Brain microvascular endothelial cell (primary cell): ENCODE results near the gene KIF3A.

ENCODE experiments used
- DNase-seq: peaks from one replicate; pipeline ENCODE4 v3.0.0-alpha.2; 2020
- H3K27ac ChIP-seq: fragments of 250-450 bp; sonication (Bioruptor Pico); 2 replicates; pipeline ENCODE4 v1.5.1; 2020; ENCODE audit warnings: mild to moderate bottlenecking, moderate library complexity
- H3K27me3 ChIP-seq: fragments of 250-450 bp; sonication (Bioruptor Pico); replicated peaks from 2 replicates; pipeline ENCODE4 v1.5.1; 2020; ENCODE audit warnings: mild to moderate bottlenecking
- H3K36me3 ChIP-seq: fragments of 250-450 bp; sonication (Bioruptor Pico); replicated peaks from 2 replicates; pipeline ENCODE4 v1.5.1; 2020; ENCODE audit warnings: mild to moderate bottlenecking
- H3K4me3 ChIP-seq: 2 replicates; pipeline ENCODE4 v1.5.1; 2011; ENCODE audit warnings: low read depth, mild to moderate bottlenecking, control low read depth, low read length, moderate library complexity
- in situ Hi-C: cut with HindIII; loops from 2 replicates; pipeline ENCODE4 v1.10.0; 2017; ENCODE audit warnings: low sequenced_read_pairs, low pct_ligation_motif_present
- TF ChIP-seq, protein P1 (sequence below): IDR thresholded peaks from 2 replicates; pipeline ENCODE4 v1.5.1; 2011; ENCODE audit warnings: low read depth, mild to moderate bottlenecking, moderate library complexity, low read length, control low read depth, inconsistent platforms; ENCODE audit errors: missing control alignments

Gene KIF3A

GRCh38 chr5:132742158-132742557 lies 4.8 kb upstream of the KIF3A start:
- H3K4me3 ChIP-seq, result no peak overlapping the region
- in situ Hi-C loops, result no loop called here
- H3K36me3 ChIP-seq, result no peaks in the 10 kb centered on the region
- TF ChIP-seq, protein P1, sequence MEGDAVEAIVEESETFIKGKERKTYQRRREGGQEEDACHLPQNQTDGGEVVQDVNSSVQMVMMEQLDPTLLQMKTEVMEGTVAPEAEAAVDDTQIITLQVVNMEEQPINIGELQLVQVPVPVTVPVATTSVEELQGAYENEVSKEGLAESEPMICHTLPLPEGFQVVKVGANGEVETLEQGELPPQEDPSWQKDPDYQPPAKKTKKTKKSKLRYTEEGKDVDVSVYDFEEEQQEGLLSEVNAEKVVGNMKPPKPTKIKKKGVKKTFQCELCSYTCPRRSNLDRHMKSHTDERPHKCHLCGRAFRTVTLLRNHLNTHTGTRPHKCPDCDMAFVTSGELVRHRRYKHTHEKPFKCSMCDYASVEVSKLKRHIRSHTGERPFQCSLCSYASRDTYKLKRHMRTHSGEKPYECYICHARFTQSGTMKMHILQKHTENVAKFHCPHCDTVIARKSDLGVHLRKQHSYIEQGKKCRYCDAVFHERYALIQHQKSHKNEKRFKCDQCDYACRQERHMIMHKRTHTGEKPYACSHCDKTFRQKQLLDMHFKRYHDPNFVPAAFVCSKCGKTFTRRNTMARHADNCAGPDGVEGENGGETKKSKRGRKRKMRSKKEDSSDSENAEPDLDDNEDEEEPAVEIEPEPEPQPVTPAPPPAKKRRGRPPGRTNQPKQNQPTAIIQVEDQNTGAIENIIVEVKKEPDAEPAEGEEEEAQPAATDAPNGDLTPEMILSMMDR, result no peak
- no peak for DNase-seq
- no peak overlapping the region for H3K27ac ChIP-seq
- peaks cover 4% of the 10 kb centered on the region for H3K27me3 ChIP-seq

GRCh38 chr5:132739232-132739631 lies 1.9 kb upstream of the KIF3A start:
- in situ Hi-C loops, result no loop called here
- DNase-seq, result no peak
- H3K4me3 ChIP-seq, result no peak overlapping the region
- H3K27me3 ChIP-seq, result no peaks in the 10 kb centered on the region
- H3K36me3 ChIP-seq, result no peaks in the 10 kb centered on the region
- TF ChIP-seq, protein P1, result no peak
- no peak overlapping the region for H3K27ac ChIP-seq

GRCh38 chr5:132737982-132738681 lies 786 bp upstream of the KIF3A start:
- no peaks in the 10 kb centered on the region for H3K27me3 ChIP-seq
- H3K27ac ChIP-seq, result no peak overlapping the region
- peak overlapping the region; percentile 95 for H3K4me3 ChIP-seq
- TF ChIP-seq, protein P1, result no peak
- peaks cover 2% of the 10 kb centered on the region for H3K36me3 ChIP-seq
- in situ Hi-C loops, result no loop called here
- DNase-seq, result no peak

DNA sequence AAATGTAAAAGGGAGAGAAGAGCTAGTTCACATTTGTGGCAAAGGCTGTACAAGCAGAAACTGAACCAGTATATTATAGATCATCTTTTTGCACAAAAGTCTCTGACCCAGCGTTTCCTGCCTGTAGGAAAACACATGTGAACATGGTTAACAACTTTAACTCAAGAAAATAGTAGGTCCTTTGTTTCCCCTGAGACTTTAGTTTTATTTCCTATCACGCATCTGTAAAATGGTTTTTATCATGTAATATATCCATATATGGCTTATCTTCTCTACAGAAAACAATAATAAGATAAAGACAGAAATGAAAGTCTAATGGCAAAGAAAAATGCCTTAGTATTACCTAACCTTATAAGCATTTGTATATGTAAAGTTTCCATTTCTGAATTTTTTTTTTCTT lies 2.7 kb downstream of the KIF3A start:
- H3K27ac ChIP-seq, result no peak overlapping the region
- TF ChIP-seq, protein P1, result no peak
- no peak for DNase-seq
- H3K4me3 ChIP-seq, result no peak overlapping the region
- H3K27me3 ChIP-seq, result no peaks in the 10 kb centered on the region
- in situ Hi-C loops, result no loop called here
- H3K36me3 ChIP-seq, result peaks cover 2% of the 10 kb centered on the region

GRCh38 chr5:132733499-132734148 lies 3.7 kb downstream of the KIF3A start:
- Histone ChIP-seq H3K4me3 (no peak overlapping the region), H3K27ac (no peak overlapping the region), H3K36me3 (peaks cover 2% of the 10 kb centered on the region), H3K27me3 (no peaks in the 10 kb centered on the region)
- in situ Hi-C loops, result no loop called here
- DNase-seq, result no peak
- TF ChIP-seq, protein P1, result no peak
